GM18868 (cell line): ENCODE results near the gene TMEM209.
A peak's percentile ranks its signal among the peaks of the same experiment; 100 is the strongest.
"Not testable (repeated sequence)": the region's sequence is repeated elsewhere in the genome, so short reads cannot be mapped to it uniquely, and the experiment has no call there.

Experiments used
- ATAC-seq: cut with Tn5 transposase; IDR thresholded peaks from one replicate; pipeline ENCODE4 v1.9.1; 2021; ENCODE audit warnings: mild to moderate bottlenecking, moderate library complexity; ENCODE audit not compliant: unreplicated experiment

The TMEM209 gene

GRCh38 chr7:130174237-130174959 is 30.8 kb downstream of the TMEM209 start:
- ATAC-seq: no peak

DNA sequence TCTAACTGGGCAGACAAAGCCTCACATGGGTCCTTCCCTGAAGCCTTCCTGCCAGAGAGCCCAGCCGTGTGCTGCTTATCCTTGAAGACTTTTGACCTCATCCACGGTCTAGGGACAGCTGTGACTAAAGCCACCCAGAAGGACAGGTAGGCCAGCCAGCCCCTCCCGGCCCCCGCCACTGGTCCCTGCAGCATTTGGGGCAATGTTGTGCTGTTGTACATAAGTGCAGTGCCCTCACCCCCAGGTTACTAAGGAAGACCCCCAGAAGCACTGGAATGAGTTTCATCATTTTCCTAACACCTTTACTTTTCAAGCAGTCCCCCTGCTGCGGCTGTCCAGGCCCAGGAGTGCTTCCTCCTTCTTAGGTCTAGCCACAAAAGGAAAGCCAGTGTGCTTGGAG is 43.0 kb downstream of the TMEM209 start:
- ATAC-seq: no peak

GRCh38 chr7:130160455-130160854 is 44.8 kb downstream of the TMEM209 start:
- ATAC-seq: no peak

DNA sequence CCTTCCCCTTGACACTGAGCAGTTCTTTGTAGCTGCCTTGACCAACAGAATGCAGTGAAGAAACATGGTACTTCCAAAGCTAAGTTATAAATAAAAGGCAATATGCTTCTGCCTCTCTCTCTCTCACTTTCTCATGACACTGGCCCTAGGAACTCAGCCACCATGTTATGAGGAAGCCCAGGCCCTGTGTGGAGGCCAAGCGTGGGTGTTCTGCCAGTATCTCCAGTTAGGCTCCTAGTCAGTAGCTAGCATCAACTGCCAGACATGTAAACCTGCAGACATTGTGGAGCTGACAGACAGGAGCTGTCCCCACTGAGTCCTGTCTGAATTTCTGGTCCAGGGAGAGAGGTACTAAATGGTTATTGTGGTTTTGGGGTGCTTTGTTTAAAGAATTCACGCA is 45.2 kb downstream of the TMEM209 start:
- ATAC-seq: no peak

DNA sequence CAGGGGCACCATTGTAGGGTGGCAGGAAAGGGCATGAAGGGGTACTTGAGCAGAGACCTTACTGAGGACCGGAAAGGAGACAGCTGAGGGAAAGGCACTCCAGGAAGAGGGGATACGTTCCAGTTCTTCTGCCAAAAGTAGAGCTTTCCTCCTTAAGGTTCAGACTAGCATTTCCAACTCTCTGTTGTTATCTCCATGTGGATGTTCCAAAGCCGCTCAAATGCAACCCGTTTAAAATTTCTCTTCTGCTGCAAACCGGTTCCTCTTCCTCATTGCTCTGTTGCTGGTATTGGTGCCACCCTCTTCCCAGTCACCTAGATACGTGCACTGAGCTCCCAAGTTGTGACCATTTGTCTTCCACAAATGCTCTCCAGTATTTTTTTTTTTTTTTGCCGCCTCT is 47.5 kb downstream of the TMEM209 start:
- no peak for ATAC-seq

GRCh38 chr7:130156140-130156539 is 49.1 kb downstream of the TMEM209 start:
- ATAC-seq: no peak

GRCh38 chr7:130154501-130155317 is 50.5 kb downstream of the TMEM209 start:
- ATAC-seq: no peak

DNA sequence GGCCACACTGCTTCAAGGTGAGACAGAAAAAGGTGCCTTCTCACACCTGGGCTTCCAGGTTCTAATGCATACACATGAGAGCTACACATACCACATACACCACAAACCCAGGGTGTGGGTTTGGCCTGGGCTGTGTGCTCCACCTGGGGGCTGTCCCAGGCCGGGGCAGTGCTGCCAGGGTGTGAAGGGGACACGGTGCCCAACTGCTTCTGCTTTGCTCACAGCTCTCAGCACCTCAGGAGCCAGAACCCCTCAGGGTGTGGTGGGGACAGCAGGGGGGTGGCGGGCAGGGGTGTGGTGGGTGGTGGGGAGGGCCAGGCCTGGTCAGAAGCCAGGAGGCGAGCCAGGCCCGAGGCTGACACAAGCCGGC is 51.1 kb downstream of the TMEM209 start:
- ATAC-seq: no peak

- ATAC-seq: no peak
Observed at GRCh38 chr7:130153211-130153908, 51.8 kb downstream of the TMEM209 start.

GRCh38 chr7:130152493-130153210 is 52.6 kb downstream of the TMEM209 start:
- no peak for ATAC-seq

DNA sequence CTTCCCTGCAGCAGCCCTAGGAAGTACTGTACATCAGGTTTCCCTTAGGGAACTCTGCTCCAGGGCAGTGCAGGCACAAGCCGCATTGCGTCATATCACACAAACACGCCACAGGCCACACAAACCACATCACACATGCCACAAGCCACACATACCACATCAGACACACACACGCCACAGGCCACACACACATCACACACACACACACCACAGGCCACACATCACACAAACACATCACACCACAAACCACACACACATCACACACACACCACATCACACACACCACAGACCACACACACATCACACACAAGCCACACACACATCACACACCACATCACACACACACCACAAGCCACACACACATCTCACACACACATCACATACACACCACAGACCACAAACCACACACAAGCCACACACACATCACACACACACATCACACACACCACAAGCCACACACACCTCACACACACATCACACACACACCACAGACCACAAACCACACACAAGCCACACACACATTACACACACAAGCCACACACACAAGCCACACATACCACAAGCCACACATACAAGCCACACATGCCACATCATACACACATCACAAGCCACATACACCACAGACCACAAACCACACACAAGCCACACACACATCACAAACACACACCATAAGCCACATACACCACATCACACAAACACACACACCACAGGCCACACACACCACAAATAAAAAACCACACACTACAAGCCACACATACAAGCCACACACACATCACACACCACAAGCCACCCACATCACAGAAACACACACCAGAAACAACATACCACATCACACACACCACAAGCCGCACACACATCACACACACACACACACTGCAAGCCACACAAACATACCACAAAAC is 53.4 kb downstream of the TMEM209 start:
- ATAC-seq: no peak

DNA sequence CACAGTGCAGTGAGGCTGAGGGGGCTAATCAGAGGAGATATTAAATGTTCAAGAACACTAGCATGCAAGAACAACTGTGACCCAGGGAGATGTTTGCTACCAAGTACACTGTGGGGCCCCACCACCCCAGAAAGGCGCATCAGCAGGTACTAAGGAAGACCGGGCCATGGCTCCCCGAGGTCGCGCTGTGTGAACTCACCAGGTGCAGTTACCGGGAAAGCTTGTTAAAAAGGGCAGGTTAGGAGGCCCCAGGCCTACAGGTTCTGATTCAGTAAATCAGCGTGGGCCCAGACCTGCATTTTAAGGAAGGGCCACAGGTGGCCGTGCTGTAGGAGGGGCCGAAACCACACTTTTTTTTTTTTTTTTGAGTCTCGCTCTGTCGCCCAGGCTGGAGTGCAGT is 54.6 kb downstream of the TMEM209 start:
- ATAC-seq: no peak

DNA sequence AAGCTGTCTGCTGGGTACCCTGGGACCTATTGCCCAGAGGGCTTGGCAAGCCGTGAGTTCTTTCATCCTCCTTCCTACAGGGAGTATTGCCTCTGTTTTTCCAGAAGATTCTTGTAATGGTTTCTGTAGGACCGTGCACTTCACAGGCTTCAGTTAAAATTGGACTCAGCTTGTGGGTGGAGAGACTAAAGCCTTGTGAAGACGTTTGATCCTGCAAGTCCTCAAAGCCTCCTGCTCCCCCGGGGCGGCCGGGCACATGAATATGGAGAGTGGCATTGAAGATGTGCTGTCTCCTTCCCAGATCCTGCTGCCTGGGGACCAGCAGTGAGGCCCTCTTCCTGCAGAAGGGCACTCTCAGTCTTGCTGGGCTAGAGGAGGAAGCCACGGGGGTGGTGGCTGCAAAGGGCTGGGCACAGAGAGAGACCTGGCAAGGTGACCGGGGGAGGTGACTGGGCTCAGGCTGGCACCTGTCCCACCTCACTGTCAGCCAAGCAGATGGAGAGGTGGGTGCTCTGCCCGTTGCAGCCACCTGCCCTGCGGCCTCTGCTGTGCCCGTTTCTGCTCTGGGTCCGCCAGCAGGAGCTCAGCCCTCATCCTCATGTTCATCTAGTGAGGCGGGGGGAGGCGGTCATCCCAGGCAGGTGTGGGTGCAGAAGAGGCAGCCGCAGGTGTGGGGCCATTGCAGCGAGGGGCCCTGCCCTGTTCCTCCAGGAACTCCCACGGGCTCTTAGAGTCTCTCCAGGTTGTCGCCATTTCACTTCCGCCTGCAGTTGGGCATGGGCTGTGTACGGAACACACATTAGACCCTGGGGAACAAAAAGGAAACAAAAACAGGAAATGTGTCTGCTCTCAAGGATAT is 55.7 kb downstream of the TMEM209 start:
- peak; percentile 49 for ATAC-seq

DNA sequence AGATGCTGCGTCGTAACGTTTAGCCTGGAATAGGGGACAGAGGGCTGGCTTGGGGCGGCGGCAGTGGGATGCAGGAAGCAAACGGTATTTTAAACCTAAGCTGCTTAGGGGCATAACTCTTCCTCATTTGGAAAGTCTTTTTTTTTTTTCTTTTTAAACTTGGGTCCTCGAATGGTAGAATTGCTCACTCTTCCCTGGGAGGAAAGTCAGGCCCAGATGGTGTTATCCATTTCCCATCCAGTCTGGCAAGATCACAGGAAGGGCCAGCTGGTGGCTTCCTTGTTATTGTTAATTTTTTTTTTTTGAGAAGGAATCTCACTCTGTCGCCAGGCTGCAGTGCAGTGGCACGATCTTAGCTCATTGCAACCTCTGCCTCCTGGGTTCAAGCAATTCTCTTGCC is 56.6 kb downstream of the TMEM209 start:
- ATAC-seq: no peak

DNA sequence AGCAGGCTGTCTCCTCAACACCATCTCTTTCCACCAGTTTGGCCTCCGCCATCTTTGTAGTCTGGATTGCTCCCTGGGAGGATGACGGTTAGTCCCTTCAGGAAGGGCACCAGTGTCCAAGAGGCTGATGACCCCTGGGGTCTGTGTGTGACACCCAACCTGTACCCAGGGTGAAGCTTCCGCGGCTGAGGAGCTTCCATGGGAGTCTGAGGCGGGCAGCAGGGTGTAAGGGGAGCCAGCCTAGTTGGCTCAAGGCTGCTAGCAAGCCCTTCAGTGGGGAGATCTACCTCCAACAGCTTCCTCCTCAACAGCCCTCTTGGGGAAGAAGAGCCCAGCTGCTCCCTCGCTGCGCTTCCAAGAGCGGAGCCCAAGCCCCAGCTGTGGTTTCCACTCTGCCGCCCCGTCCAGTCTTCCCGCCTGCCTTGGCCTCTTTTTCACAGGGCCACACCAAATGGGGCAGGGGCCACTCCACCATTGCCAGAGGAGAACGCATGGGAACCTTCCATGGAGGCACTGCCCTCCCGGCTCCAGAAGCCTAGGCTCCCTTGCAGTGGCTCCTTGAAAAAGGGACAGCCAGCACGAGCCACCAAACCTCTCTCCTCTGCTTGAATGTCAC is 57.4 kb downstream of the TMEM209 start:
- no peak for ATAC-seq

- no peak for ATAC-seq
Observed at GRCh38 chr7:130146693-130147405, 58.4 kb downstream of the TMEM209 start.

GRCh38 chr7:130146142-130146541 is 59.1 kb downstream of the TMEM209 start:
- not testable (repeated sequence) for ATAC-seq

DNA sequence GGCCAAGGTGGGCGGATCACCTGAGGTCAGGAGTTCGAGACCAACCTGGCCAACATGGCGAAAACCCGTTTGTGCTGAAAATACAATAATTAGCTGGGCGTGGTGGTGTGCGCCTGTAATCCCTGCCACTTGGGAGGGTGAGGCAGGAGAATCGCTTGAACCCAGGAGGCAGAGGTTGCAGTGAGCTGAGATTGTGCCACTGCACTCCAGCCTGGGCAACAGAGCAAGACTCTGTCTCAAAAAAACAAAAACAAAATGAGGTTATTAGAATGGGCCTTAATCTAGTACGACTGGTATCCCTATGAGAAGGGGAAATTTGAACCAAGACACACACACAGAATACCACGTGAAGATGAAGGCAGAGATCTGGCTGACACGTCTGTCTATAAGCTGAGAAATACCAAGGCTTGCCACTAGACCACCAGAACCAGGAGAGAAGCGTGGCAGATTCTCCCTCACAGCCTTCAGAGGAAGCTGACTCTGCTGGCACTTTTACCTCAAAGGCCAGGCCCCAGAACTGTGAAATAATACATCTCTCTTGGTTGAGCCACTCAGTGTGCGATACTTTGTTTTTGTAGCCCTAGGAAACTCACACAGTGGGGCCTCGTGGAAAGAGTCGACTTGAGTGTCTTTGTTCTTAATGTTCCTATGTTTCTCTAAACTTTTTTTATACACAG is 59.6 kb downstream of the TMEM209 start:
- no peak for ATAC-seq
